ENCODE data around the gene HMGCS1.

Gene HMGCS1

DNA sequence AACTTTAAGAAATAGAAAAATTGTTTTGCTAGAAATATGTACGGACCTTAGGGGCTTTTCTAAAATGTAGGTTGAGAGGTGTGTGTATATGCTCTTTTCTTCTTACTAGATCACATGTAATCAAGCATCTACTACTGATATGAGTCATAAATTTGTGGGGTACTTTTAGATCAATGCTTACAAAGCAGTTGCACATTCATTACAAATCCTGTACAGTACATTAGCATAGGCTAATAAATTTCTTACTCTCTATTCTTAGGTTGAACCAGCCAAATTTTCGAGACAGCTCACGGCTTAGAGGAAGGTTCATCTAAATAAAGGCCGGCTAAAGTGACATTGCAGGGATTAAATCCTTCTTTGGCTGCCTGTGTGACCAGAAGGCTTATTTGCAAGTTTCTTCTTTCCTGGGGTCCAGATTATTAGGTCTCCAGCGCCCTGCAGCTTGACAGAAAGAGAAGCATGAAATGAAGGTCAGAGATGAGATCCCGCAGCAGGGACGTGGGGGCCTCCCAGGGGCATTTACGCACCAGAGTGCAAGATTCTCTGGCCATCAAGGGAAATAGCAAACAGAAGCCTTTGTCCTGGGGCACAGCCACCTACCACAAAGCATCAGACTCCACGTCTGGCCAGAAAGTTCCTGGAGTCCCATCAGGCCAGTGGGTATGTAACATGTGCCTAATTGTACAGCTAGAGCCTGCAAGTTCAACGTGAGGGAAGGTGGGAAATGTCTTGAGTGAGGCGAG lies 68.2 kb downstream of the HMGCS1 start:
- H3K27me3 ChIP-seq (ENCODE audit: insufficient read depth, poor library complexity, severe bottlenecking): no peaks in the 10 kb centered on the region
- no peak overlapping the region for H3K27ac ChIP-seq (replicated peaks)
- no peak for DNase-seq (ENCODE audit: low read depth in 1 of 2, low spot score in 1 of 2)
- TF ChIP-seq POLR2AphosphoS5 (IDR thresholded peaks at IDR 0.05; ENCODE audit: low read depth): no peak
- H3K4me3 ChIP-seq (replicated peaks; ENCODE audit: insufficient read depth, low read length): no peak overlapping the region

DNA sequence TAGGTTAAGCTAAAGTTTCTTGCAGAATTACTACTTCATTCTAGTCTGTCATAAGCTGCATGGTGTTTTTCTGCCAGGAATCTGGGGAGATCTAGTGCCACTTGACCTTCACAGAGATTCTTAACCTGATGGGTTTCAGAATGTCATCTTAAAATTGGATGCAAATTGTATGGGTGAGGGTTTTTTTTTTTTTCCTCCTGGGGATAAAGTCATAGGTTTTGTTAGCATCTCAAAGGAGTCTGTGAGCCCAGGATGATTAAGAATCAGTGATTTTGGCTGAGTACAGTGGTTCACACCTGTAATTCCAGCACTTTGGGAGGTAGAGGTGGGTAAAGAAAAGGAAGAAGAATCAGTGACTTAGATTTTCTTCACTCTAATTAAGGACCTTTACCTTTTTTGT lies 69.9 kb downstream of the HMGCS1 start:
- TF ChIP-seq SPI1 (IDR thresholded peaks at IDR 0.05; ENCODE audit: borderline replicate concordance, low read depth) (no peak), POLR2AphosphoS5 (IDR thresholded peaks at IDR 0.05; ENCODE audit: low read depth) (no peak), GABPA (IDR thresholded peaks at IDR 0.05; ENCODE audit: low read depth) (no peak)
- TF ChIP-seq, protein P1, sequence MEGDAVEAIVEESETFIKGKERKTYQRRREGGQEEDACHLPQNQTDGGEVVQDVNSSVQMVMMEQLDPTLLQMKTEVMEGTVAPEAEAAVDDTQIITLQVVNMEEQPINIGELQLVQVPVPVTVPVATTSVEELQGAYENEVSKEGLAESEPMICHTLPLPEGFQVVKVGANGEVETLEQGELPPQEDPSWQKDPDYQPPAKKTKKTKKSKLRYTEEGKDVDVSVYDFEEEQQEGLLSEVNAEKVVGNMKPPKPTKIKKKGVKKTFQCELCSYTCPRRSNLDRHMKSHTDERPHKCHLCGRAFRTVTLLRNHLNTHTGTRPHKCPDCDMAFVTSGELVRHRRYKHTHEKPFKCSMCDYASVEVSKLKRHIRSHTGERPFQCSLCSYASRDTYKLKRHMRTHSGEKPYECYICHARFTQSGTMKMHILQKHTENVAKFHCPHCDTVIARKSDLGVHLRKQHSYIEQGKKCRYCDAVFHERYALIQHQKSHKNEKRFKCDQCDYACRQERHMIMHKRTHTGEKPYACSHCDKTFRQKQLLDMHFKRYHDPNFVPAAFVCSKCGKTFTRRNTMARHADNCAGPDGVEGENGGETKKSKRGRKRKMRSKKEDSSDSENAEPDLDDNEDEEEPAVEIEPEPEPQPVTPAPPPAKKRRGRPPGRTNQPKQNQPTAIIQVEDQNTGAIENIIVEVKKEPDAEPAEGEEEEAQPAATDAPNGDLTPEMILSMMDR (IDR thresholded peaks at IDR 0.05; ENCODE audit: insufficient read depth, low read length): no peak
- TF ChIP-seq, protein P2, sequence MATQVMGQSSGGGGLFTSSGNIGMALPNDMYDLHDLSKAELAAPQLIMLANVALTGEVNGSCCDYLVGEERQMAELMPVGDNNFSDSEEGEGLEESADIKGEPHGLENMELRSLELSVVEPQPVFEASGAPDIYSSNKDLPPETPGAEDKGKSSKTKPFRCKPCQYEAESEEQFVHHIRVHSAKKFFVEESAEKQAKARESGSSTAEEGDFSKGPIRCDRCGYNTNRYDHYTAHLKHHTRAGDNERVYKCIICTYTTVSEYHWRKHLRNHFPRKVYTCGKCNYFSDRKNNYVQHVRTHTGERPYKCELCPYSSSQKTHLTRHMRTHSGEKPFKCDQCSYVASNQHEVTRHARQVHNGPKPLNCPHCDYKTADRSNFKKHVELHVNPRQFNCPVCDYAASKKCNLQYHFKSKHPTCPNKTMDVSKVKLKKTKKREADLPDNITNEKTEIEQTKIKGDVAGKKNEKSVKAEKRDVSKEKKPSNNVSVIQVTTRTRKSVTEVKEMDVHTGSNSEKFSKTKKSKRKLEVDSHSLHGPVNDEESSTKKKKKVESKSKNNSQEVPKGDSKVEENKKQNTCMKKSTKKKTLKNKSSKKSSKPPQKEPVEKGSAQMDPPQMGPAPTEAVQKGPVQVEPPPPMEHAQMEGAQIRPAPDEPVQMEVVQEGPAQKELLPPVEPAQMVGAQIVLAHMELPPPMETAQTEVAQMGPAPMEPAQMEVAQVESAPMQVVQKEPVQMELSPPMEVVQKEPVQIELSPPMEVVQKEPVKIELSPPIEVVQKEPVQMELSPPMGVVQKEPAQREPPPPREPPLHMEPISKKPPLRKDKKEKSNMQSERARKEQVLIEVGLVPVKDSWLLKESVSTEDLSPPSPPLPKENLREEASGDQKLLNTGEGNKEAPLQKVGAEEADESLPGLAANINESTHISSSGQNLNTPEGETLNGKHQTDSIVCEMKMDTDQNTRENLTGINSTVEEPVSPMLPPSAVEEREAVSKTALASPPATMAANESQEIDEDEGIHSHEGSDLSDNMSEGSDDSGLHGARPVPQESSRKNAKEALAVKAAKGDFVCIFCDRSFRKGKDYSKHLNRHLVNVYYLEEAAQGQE (IDR thresholded peaks at IDR 0.05; ENCODE audit: insufficient replicate concordance, low read depth): no peak
- Histone ChIP-seq H3K27ac (replicated peaks) (no peak overlapping the region), H3K4me3 (replicated peaks; ENCODE audit: insufficient read depth, low read length) (no peak overlapping the region), H3K27me3 (ENCODE audit: insufficient read depth, poor library complexity, severe bottlenecking) (no peaks in the 10 kb centered on the region)
- no peak for DNase-seq (ENCODE audit: low read depth in 1 of 2, low spot score in 1 of 2)

DNA sequence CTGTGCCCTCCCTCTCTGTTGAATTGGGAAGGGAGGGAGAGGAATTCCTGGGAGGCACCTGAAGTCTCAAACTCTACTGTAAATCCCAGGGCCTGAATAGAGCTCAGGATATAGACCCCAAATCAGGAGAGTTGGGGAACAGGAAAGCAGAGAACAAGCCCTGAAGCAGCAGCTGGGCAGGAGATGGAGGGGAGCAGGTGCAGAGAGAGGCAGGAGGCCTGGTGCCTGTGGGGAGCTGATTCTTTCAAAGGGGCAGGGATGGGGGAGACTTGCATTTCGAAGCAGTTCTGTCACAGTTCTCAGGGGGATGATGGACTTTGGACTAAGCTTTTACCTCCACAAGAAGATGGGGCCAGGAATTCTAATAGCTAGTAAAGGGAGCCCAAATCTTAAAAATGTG lies 71.0 kb downstream of the HMGCS1 start:
- Histone ChIP-seq H3K27me3 (ENCODE audit: insufficient read depth, poor library complexity, severe bottlenecking) (no peaks in the 10 kb centered on the region), H3K4me3 (replicated peaks; ENCODE audit: insufficient read depth, low read length) (no peak overlapping the region), H3K27ac (replicated peaks) (no peak overlapping the region)
- DNase-seq (ENCODE audit: low read depth in 1 of 2, low spot score in 1 of 2): no peak
- TF ChIP-seq SPI1 (IDR thresholded peaks at IDR 0.05; ENCODE audit: borderline replicate concordance, low read depth): no peak
- TF ChIP-seq, protein P2 (IDR thresholded peaks at IDR 0.05; ENCODE audit: insufficient replicate concordance, low read depth): no peak
- TF ChIP-seq, protein P1 (IDR thresholded peaks at IDR 0.05; ENCODE audit: insufficient read depth, low read length): no peak
- TF ChIP-seq POLR2AphosphoS5 (IDR thresholded peaks at IDR 0.05; ENCODE audit: low read depth): no peak
- no peak for TF ChIP-seq GABPA (IDR thresholded peaks at IDR 0.05; ENCODE audit: low read depth)
